Measurements from ENCODE around the gene RCN1.
"Not testable (repeated sequence)": the region's sequence is repeated elsewhere in the genome, so short reads cannot be mapped to it uniquely, and the experiment has no call there.

DNA sequence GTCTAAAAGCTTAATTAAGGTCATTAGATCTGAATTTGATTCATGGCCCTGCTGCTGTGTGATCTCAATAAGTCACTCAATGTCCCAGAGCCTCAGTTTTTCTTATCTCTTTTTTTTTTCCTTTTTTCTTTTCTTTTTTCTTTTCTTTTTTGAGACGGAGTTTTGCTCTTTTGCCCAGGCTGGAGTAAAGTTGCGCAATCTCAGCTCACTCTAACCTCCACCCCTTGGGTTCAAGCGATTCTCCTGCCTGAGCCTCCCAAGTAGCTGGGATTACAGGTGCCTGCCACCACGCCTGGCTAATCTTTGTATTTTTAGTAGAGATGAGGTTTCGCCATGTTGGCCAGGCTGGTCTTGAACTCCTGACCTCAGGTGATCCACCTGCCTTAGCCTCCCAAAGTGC, 28.3 kb downstream of the RCN1 start:
- TF ChIP-seq, protein P1, sequence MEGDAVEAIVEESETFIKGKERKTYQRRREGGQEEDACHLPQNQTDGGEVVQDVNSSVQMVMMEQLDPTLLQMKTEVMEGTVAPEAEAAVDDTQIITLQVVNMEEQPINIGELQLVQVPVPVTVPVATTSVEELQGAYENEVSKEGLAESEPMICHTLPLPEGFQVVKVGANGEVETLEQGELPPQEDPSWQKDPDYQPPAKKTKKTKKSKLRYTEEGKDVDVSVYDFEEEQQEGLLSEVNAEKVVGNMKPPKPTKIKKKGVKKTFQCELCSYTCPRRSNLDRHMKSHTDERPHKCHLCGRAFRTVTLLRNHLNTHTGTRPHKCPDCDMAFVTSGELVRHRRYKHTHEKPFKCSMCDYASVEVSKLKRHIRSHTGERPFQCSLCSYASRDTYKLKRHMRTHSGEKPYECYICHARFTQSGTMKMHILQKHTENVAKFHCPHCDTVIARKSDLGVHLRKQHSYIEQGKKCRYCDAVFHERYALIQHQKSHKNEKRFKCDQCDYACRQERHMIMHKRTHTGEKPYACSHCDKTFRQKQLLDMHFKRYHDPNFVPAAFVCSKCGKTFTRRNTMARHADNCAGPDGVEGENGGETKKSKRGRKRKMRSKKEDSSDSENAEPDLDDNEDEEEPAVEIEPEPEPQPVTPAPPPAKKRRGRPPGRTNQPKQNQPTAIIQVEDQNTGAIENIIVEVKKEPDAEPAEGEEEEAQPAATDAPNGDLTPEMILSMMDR (tag by site-specific recombination; IDR thresholded peaks at IDR 0.05) = not testable (repeated sequence)
- not testable (repeated sequence) for TF ChIP-seq ZNF221 (tag by site-specific recombination; IDR thresholded peaks at IDR 0.05; ENCODE audit: borderline replicate concordance); TCF7L2 (IDR thresholded peaks at IDR 0.05; ENCODE audit: borderline replicate concordance, low read depth, low read length); ZNF324 (tag by site-specific recombination; IDR thresholded peaks at IDR 0.05)
- TF ChIP-seq, protein P2, sequence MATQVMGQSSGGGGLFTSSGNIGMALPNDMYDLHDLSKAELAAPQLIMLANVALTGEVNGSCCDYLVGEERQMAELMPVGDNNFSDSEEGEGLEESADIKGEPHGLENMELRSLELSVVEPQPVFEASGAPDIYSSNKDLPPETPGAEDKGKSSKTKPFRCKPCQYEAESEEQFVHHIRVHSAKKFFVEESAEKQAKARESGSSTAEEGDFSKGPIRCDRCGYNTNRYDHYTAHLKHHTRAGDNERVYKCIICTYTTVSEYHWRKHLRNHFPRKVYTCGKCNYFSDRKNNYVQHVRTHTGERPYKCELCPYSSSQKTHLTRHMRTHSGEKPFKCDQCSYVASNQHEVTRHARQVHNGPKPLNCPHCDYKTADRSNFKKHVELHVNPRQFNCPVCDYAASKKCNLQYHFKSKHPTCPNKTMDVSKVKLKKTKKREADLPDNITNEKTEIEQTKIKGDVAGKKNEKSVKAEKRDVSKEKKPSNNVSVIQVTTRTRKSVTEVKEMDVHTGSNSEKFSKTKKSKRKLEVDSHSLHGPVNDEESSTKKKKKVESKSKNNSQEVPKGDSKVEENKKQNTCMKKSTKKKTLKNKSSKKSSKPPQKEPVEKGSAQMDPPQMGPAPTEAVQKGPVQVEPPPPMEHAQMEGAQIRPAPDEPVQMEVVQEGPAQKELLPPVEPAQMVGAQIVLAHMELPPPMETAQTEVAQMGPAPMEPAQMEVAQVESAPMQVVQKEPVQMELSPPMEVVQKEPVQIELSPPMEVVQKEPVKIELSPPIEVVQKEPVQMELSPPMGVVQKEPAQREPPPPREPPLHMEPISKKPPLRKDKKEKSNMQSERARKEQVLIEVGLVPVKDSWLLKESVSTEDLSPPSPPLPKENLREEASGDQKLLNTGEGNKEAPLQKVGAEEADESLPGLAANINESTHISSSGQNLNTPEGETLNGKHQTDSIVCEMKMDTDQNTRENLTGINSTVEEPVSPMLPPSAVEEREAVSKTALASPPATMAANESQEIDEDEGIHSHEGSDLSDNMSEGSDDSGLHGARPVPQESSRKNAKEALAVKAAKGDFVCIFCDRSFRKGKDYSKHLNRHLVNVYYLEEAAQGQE (tag by site-specific recombination; IDR thresholded peaks at IDR 0.05) = not testable (repeated sequence)
